HCT116 (cell line): ENCODE measurements around the gene TOPAZ1. TPM values are rescaled to one million over a fixed set of nuclear protein-coding genes. Genes with fewer than 3 reads are reported as not detected.

Source experiments
- ATAC-seq: fragments of 200-7000 bp; cut with Tn5 transposase; 2 replicates; pipeline ENCODE4 v1.9.1; 2020; ENCODE audit warnings: mild to moderate bottlenecking, moderate library complexity
- BruUV-seq: library from RNA; stranded (reverse); fragments of 400-500 nt; replicated peaks from 2 replicates; lab custom pipeline; 2021; lab: Mats Ljungman, UMichigan
- CTCF ChIA-PET: fragments of 300-600 bp; sonication (Branson Sonifier 250); formaldehyde crosslinking; loops from one replicate; lab custom pipeline; 2021; ENCODE audit warnings: antibody characterized with exemption; lab: Charles Lee
- POLR2A ChIA-PET: fragments of 300-600, 350-600 bp; sonication (Branson Sonifier 250); formaldehyde crosslinking; loops from one replicate; lab custom pipeline; 2021; ENCODE audit warnings: antibody characterized with exemption; lab: Charles Lee
- RAD21 ChIA-PET, 2 experiments: fragments of 300-600 bp; sonication (Branson Sonifier 250); formaldehyde crosslinking; loops; one replicate each; lab custom pipeline; 2023; ENCODE audit warnings: low total read pairs in 2 of 2; ENCODE audit not compliant: uncharacterized antibody in 2 of 2, unreplicated experiment in 2 of 2, low non-redundant PET in 1 of 2; lab: Charles Lee
- DNase-seq: peaks from one replicate; pipeline ENCODE4 v3.0.0-alpha.2; 2010; ENCODE audit warnings: low read depth, low spot score
- H2AFZ ChIP-seq: fragments of 200-600 bp; shearing (Covaris generic), sonication (generic); 2 replicates; pipeline ENCODE4 v1.6.1; 2017; ENCODE audit warnings: low read depth, mixed run types, mixed read lengths, antibody characterized with exemption, low read length; ENCODE audit not compliant: poor library complexity, severe bottlenecking
- H3K27ac ChIP-seq: 2 replicates; pipeline ENCODE4 v1.5.1; 2012; ENCODE audit warnings: low read depth, low read length
- H3K27me3 ChIP-seq: fragments of 200-600 bp; sonication (generic); 2 replicates; pipeline ENCODE4 v1.6.1; 2016; ENCODE audit warnings: mixed run types, low read length, mixed read lengths; ENCODE audit not compliant: insufficient read depth
- H3K36me3 ChIP-seq, 2 experiments: fragments of 200-500 bp in 1 of 2; fragments of 200-600 bp in 1 of 2; sonication (Bioruptor generic) in 1 of 2; sonication (generic) in 1 of 2; 2 replicates each; pipeline versions ENCODE4 v1.5.1 to v1.6.1; 2014 to 2016; ENCODE audit warnings: low read length in 2 of 2, inconsistent platforms in 1 of 2, mixed read lengths in 1 of 2, mixed run types in 1 of 2; ENCODE audit not compliant: insufficient read depth in 2 of 2, control insufficient read depth in 1 of 2
- H3K4me1 ChIP-seq, 2 experiments: fragments of 200-600 bp in 1 of 2; sonication (generic) in 1 of 2; 2 replicates each; pipeline versions ENCODE4 v1.5.1 to v1.6.1; 2012 to 2017; ENCODE audit warnings: low read length in 2 of 2, inconsistent platforms in 1 of 2, mild to moderate bottlenecking in 1 of 2, mixed read lengths in 1 of 2, mixed run types in 1 of 2, moderate library complexity in 1 of 2; ENCODE audit not compliant: insufficient read depth in 2 of 2, control insufficient read depth in 1 of 2
- H3K4me2 ChIP-seq: fragments of 200-600 bp; sonication (generic); 2 replicates; pipeline ENCODE4 v1.6.1; 2017; ENCODE audit warnings: mixed run types, low read length, mixed read lengths
- H3K4me3 ChIP-seq, 2 experiments: fragments of 200-600 bp in 1 of 2; sonication (generic) in 1 of 2; replicated peaks in 1 of 2; 2 replicates each; pipeline ENCODE4 v1.5.1; 2011 to 2016; ENCODE audit warnings: low read length in 2 of 2, control low read depth in 1 of 2, low read depth in 1 of 2, mild to moderate bottlenecking in 1 of 2, mixed read lengths in 1 of 2, mixed run types in 1 of 2
- H3K79me2 ChIP-seq: fragments of 200-600 bp; sonication (generic); 2 replicates; pipeline ENCODE4 v1.6.1; 2017; ENCODE audit warnings: mild to moderate bottlenecking, mixed run types, low read length, moderate library complexity, mixed read lengths; ENCODE audit not compliant: insufficient read depth
- H3K9ac ChIP-seq: fragments of 200-600 bp; sonication (generic); 2 replicates; pipeline ENCODE4 v1.6.1; 2016; ENCODE audit warnings: low read length, mixed read lengths
- H3K9me2 ChIP-seq: fragments of 200-600 bp; sonication (generic), shearing (Covaris generic); 2 replicates; pipeline ENCODE4 v1.6.1; 2017; ENCODE audit warnings: mixed run types, mild to moderate bottlenecking, moderate library complexity; ENCODE audit not compliant: insufficient read depth
- H3K9me3 ChIP-seq, 2 experiments: fragments of 200-500 bp in 1 of 2; fragments of 200-600 bp in 1 of 2; sonication (Bioruptor generic) in 1 of 2; sonication (generic) in 1 of 2; 2 replicates each; pipeline ENCODE4 v1.6.1; 2014 to 2017; ENCODE audit warnings: low read length in 2 of 2, mixed read lengths in 2 of 2, inconsistent platforms in 1 of 2, low read depth in 1 of 2, mild to moderate bottlenecking in 1 of 2, mixed run types in 1 of 2, moderate library complexity in 1 of 2; ENCODE audit not compliant: control insufficient read depth in 1 of 2, insufficient read depth in 1 of 2
- H4K20me1 ChIP-seq: fragments of 200-600 bp; sonication (generic), shearing (Covaris generic); 2 replicates; pipeline ENCODE4 v1.6.1; 2017; ENCODE audit warnings: mixed run types, mild to moderate bottlenecking, moderate library complexity; ENCODE audit not compliant: insufficient read depth
- ELF1 ChIP-seq: IDR thresholded peaks from 2 replicates; pipeline ENCODE4 v1.6.1; 2012; ENCODE audit warnings: low read depth, borderline replicate concordance
- POLR2A ChIP-seq: IDR thresholded peaks from 2 replicates; pipeline ENCODE4 v1.7.0; 2011; ENCODE audit warnings: borderline replicate concordance; ENCODE audit not compliant: insufficient read depth, insufficient read length; ENCODE audit errors: extremely low read depth
- REST ChIP-seq: IDR thresholded peaks from 2 replicates; pipeline ENCODE4 v1.6.1; 2012; ENCODE audit warnings: low read depth
- SP1 ChIP-seq: IDR thresholded peaks from 2 replicates; pipeline ENCODE4 v1.6.1; 2012; ENCODE audit warnings: low read depth
- YY1 ChIP-seq: IDR thresholded peaks from 2 replicates; pipeline ENCODE4 v1.6.1; 2011; ENCODE audit warnings: low read length, low read depth, moderate library complexity, mild to moderate bottlenecking; ENCODE audit not compliant: insufficient replicate concordance; ENCODE audit errors: extremely low read depth
- ZBTB33 ChIP-seq: IDR thresholded peaks from 2 replicates; pipeline ENCODE4 v1.6.1; 2011; ENCODE audit warnings: mild to moderate bottlenecking, low read length, moderate library complexity; ENCODE audit not compliant: insufficient replicate concordance; ENCODE audit errors: extremely low read depth
- ZFX ChIP-seq: fragments of 450-650 bp; IDR thresholded peaks from 2 replicates; pipeline ENCODE4 v1.6.1; 2017
- intact Hi-C: fragments of 100-400 bp; cut with micrococcal nuclease; formaldehyde crosslinking; loops from 2 replicates; pipeline ENCODE4 v1.10.0; 2022
- total RNA-seq: library from RNA; stranded (reverse); gene quantifications from one replicate; pipeline ENCODE4 v1.2.1, GENCODE V29; 2021; ENCODE audit not compliant: unreplicated experiment
- TF ChIP-seq, protein P1 (sequence below): IDR thresholded peaks from 2 replicates; pipeline ENCODE4 v1.6.1; 2012

TOPAZ1 gene
- total RNA-seq, 1 experiment from 2014 or later: not detected

DNA sequence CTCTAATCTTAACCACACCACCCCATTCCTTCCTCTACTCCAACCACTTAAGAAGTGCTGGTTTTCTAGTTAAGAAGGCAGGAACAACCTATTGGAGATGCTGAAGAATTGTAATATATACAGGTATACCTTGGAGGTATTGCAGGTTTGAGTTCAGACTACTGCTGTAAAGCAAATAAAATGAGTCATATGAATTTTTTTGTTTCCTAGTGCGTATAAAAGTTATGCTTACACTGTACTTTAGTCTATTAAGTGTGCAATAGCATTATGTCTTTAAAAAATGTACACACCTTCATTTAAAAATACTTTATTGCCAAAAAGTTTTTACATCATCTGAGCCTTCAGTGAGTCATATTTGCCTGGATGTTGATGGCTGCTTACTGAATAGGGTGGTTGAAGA lies 22.5 kb downstream of the TOPAZ1 start:
- DNase-seq (no peak), ATAC-seq (no peak)
- BruUV-seq: no TSS peak
- ChIA-PET POLR2A (no interaction called here), CTCF (no interaction called here), RAD21 (no interaction called here)
- intact Hi-C loops: no loop called here
- H3K4me3 ChIP-seq: no peak overlapping the region
- no peaks in the 10 kb centered on the region for H3K4me1 ChIP-seq
- H3K27me3 ChIP-seq: no peaks in the 10 kb centered on the region
- no peaks in the 10 kb centered on the region for H3K79me2 ChIP-seq
- no peak overlapping the region for H3K9ac ChIP-seq
- no peaks in the 10 kb centered on the region for H3K36me3 ChIP-seq
- H4K20me1 ChIP-seq: no peaks in the 10 kb centered on the region
- H3K9me3 ChIP-seq: no peaks in the 10 kb centered on the region
- TF ChIP-seq, protein P1, sequence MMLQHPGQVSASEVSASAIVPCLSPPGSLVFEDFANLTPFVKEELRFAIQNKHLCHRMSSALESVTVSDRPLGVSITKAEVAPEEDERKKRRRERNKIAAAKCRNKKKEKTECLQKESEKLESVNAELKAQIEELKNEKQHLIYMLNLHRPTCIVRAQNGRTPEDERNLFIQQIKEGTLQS: no peak
- TF ChIP-seq POLR2A (no peak), ZBTB33 (no peak), ELF1 (no peak), REST (no peak), ZFX (no peak), YY1 (no peak), SP1 (no peak)
- H3K9me2 ChIP-seq: no peaks in the 10 kb centered on the region
- H3K4me2 ChIP-seq: no peak overlapping the region
- no peak overlapping the region for H3K27ac ChIP-seq
- H2AFZ ChIP-seq: no peak overlapping the region
